Neural progenitor cell (in vitro differentiated cells): ENCODE measurements around the gene MGAT4A.

Experiments
- EZH2 ChIP-seq: fragments of 200-600 bp; sonication (generic); IDR thresholded peaks from 2 replicates; pipeline ENCODE4 v1.6.1; 2017; ENCODE audit warnings: antibody characterized with exemption, mild to moderate bottlenecking, moderate library complexity
- EZH2phosphoT487 ChIP-seq: fragments of 200-600 bp; sonication (generic); IDR thresholded peaks from 2 replicates; pipeline ENCODE4 v1.6.1; 2017; ENCODE audit warnings: antibody characterized with exemption
- TF ChIP-seq, protein P1 (sequence below): fragments of 200-600 bp; sonication (generic); IDR thresholded peaks from 2 replicates; pipeline ENCODE4 v1.5.1; 2017; ENCODE audit warnings: antibody characterized with exemption, mild to moderate bottlenecking

DNA sequence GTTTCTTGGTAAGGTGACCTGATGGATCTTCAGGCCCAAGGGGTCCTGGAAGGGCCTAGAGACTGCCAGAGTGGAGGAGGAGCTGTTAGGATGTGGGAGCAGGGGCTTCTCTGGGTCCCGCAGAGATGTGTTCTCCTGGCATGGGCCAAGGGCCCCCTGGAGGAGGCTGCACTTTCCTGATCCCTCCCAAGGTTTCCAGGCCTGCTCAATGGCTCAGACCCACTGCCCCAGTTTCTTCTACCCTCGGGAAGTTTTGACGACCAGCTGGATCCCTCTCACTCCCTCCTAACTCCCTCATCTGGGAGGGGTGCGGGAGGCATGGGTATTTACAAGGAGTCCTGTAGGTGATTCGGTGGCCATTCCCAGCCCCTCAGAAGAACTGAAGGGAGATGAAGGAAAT is 158.7 kb downstream of the MGAT4A start:
- TF ChIP-seq EZH2 = no peak
- TF ChIP-seq, protein P1, sequence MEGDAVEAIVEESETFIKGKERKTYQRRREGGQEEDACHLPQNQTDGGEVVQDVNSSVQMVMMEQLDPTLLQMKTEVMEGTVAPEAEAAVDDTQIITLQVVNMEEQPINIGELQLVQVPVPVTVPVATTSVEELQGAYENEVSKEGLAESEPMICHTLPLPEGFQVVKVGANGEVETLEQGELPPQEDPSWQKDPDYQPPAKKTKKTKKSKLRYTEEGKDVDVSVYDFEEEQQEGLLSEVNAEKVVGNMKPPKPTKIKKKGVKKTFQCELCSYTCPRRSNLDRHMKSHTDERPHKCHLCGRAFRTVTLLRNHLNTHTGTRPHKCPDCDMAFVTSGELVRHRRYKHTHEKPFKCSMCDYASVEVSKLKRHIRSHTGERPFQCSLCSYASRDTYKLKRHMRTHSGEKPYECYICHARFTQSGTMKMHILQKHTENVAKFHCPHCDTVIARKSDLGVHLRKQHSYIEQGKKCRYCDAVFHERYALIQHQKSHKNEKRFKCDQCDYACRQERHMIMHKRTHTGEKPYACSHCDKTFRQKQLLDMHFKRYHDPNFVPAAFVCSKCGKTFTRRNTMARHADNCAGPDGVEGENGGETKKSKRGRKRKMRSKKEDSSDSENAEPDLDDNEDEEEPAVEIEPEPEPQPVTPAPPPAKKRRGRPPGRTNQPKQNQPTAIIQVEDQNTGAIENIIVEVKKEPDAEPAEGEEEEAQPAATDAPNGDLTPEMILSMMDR = no peak
- no peak for TF ChIP-seq EZH2phosphoT487
